A549 treated with CpdA at 1 μM for 4 hours (cell line): Measurements from ENCODE around the gene PHF23. TPM values are rescaled to one million over a fixed set of nuclear protein-coding genes. Genes with fewer than 3 reads are reported as not detected.

Experiments
- total RNA-seq: library from RNA; stranded (reverse); fragments of 200-300 nt; extraction: Qiagen RNA extraction; gene quantifications from 5 replicates; pipeline ENCODE4 v1.2.3, GENCODE V29; 2022; ENCODE audit warnings: low read depth

Gene PHF23
- 83.9 to 111 TPM (median 93.1 TPM) in 5 replicates for total RNA-seq

GRCh38 chr17:7239091-7240027, at the start of gene PHF23:
Gene PHF23, minus strand, starts transcription at chr17:7239457. Its CDS starts 178 bp downstream, at chr17:7239279.

GRCh38 chr17:7281074-7281952, 42.1 kb upstream of the PHF23 start, which contains the start of gene SLC2A4:
Gene SLC2A4, plus strand, starts transcription at chr17:7281718. Its CDS starts 217 bp downstream, at chr17:7281935.

GRCh38 chr17:7262192-7262934, 23.1 kb upstream of the PHF23 start, which contains the start of gene CLDN7:
Gene CLDN7, minus strand, starts transcription at chr17:7262478. Its CDS starts 435 bp downstream, at chr17:7262043.

GRCh38 chr17:7252176-7253043, 13.2 kb upstream of the PHF23 start, which contains the start of gene ELP5:
Gene ELP5, plus strand, starts transcription at chr17:7252215. Its CDS starts 336 bp downstream, at chr17:7252551.

GRCh38 chr17:7251661-7252175, 12.5 kb upstream of the PHF23 start, which contains the start of gene CTDNEP1:
Gene CTDNEP1, minus strand, starts transcription at chr17:7251734. Its CDS starts 438 bp downstream, at chr17:7251296.

GRCh38 chr17:7241783-7242716, 2.8 kb upstream of the PHF23 start, which contains the start of gene GABARAP:
Gene GABARAP, minus strand, starts transcription at chr17:7242449. Its CDS starts 119 bp downstream, at chr17:7242330.

GRCh38 chr17:7234083-7234951, 4.9 kb downstream of the PHF23 start, which contains the start of gene DVL2:
Gene DVL2, minus strand, starts transcription at chr17:7234517. Its CDS starts 255 bp downstream, at chr17:7234262.

GRCh38 chr17:7219812-7220592, 19.3 kb downstream of the PHF23 start, which contains the start of the genes ACADVL and DLG4:
Gene ACADVL, plus strand, starts transcription at chr17:7219938. Its CDS starts 47 bp downstream, at chr17:7219985.
Gene DLG4, minus strand, starts transcription at chr17:7219836.

Other genes with a start within 250 kb of the PHF23 start
- 0.02 TPM in 1 of 5 replicates, not detected in the others for gene ALOX12, start 243.4 kb downstream of the PHF23 start, total RNA-seq
- 462 to 521 TPM (median 474 TPM) in 5 replicates for gene RNASEK, start 226.8 kb downstream of the PHF23 start, total RNA-seq
- gene BCL6B, start 216.4 kb downstream of the PHF23 start, total RNA-seq: not detected in 5 replicates
- 9.2 to 12.7 TPM (median 12.1 TPM) in 5 replicates for gene SLC16A13, start 203.4 kb downstream of the PHF23 start, total RNA-seq
- not detected in 5 replicates for gene SLC16A11, start 195.4 kb downstream of the PHF23 start, total RNA-seq
- gene CLEC10A, start 159.2 kb downstream of the PHF23 start, total RNA-seq: not detected in 5 replicates
- 0.24 TPM in 1 of 5 replicates, not detected in the others for gene ASGR2, start 124.6 kb downstream of the PHF23 start, total RNA-seq
- gene ASGR1, start 60.1 kb downstream of the PHF23 start, total RNA-seq: 0.82 to 1.2 TPM (median 1.0 TPM) in 5 replicates
- gene DLG4, start 19.6 kb downstream of the PHF23 start, total RNA-seq: 7.9 to 9.6 TPM (median 8.9 TPM) in 5 replicates
- 353 to 465 TPM (median 434 TPM) in 5 replicates for gene ACADVL, start 19.5 kb downstream of the PHF23 start, total RNA-seq
- 28.0 to 42.0 TPM (median 34.1 TPM) in 5 replicates for gene DVL2, start 4.9 kb downstream of the PHF23 start, total RNA-seq
- 651 to 801 TPM (median 727 TPM) in 5 replicates for gene GABARAP, start 3.0 kb upstream of the PHF23 start, total RNA-seq
- gene CTDNEP1, start 12.3 kb upstream of the PHF23 start, total RNA-seq: 214 to 254 TPM (median 242 TPM) in 5 replicates
- gene ELP5, start 12.8 kb upstream of the PHF23 start, total RNA-seq: 117 to 137 TPM (median 127 TPM) in 5 replicates
- 0.54 to 0.90 TPM (median 0.62 TPM) in 5 replicates for gene CLDN7, start 23.0 kb upstream of the PHF23 start, total RNA-seq
- gene SLC2A4, start 42.3 kb upstream of the PHF23 start, total RNA-seq: 0.13 to 0.29 TPM (median 0.24 TPM) in 5 replicates
- 0.45 to 0.97 TPM (median 0.60 TPM) in 4 of 5 replicates, not detected in the other for gene YBX2, start 55.2 kb upstream of the PHF23 start, total RNA-seq
- gene EIF5A, start 68.2 kb upstream of the PHF23 start, total RNA-seq: 1,623 to 1,819 TPM (median 1,736 TPM) in 5 replicates
- gene GPS2, start 75.9 kb upstream of the PHF23 start, total RNA-seq: 91.6 to 105 TPM (median 99.8 TPM) in 5 replicates
- gene NEURL4, start 89.9 kb upstream of the PHF23 start, total RNA-seq: 24.3 to 33.5 TPM (median 29.7 TPM) in 5 replicates
- gene ACAP1, start 97.1 kb upstream of the PHF23 start, total RNA-seq: 1.9 to 7.2 TPM (median 3.1 TPM) in 5 replicates
- 11.9 to 16.4 TPM (median 13.3 TPM) in 5 replicates for gene KCTD11, start 112.7 kb upstream of the PHF23 start, total RNA-seq
- not detected in 5 replicates for gene TMEM95, start 115.7 kb upstream of the PHF23 start, total RNA-seq
- 1.5 to 2.4 TPM (median 1.8 TPM) in 5 replicates for gene TNK1, start 141.6 kb upstream of the PHF23 start, total RNA-seq
- gene PLSCR3, start 155.1 kb upstream of the PHF23 start, total RNA-seq: 36.7 to 43.5 TPM (median 37.7 TPM) in 5 replicates
- 181 to 224 TPM (median 197 TPM) in 5 replicates for gene TMEM256, start 164.6 kb upstream of the PHF23 start, total RNA-seq
- gene NLGN2, start 168.4 kb upstream of the PHF23 start, total RNA-seq: 14.2 to 20.2 TPM (median 17.0 TPM) in 5 replicates
- gene SPEM1, start 180.9 kb upstream of the PHF23 start, total RNA-seq: 0.09 TPM in 1 of 5 replicates, not detected in the others
- 0.10 to 0.14 TPM in 2 of 5 replicates, not detected in the others for gene SPEM2, start 186.2 kb upstream of the PHF23 start, total RNA-seq
- 0.01 to 0.04 TPM in 2 of 5 replicates, not detected in the others for gene SPEM3, start 189.4 kb upstream of the PHF23 start, total RNA-seq
- gene TMEM102, start 196.0 kb upstream of the PHF23 start, total RNA-seq: 9.6 to 14.5 TPM (median 13.1 TPM) in 5 replicates
- gene FGF11, start 200.1 kb upstream of the PHF23 start, total RNA-seq: 0.99 to 1.4 TPM (median 1.4 TPM) in 5 replicates
- gene CHRNB1, start 205.6 kb upstream of the PHF23 start, total RNA-seq: 4.7 to 7.6 TPM (median 7.2 TPM) in 5 replicates
- 20.0 to 25.5 TPM (median 23.1 TPM) in 5 replicates for gene ZBTB4, start 240.2 kb upstream of the PHF23 start, total RNA-seq
- gene SLC35G6, start 242.0 kb upstream of the PHF23 start, total RNA-seq: not detected in 5 replicates
- gene POLR2A, start 244.9 kb upstream of the PHF23 start, total RNA-seq: 74.3 to 88.3 TPM (median 80.0 TPM) in 5 replicates